HG03460 (cell line): ENCODE data around the gene NRIP1.
"Not testable (repeated sequence)": the region's sequence is repeated elsewhere in the genome, so short reads cannot be mapped to it uniquely, and the experiment has no call there.

Experiments
- ATAC-seq: cut with Tn5 transposase; IDR thresholded peaks from one replicate; pipeline ENCODE4 v1.9.1; 2021; ENCODE audit not compliant: unreplicated experiment

The NRIP1 gene

GRCh38 chr21:14981246-14981645 lies 83.6 kb downstream of the NRIP1 start:
- no peak for ATAC-seq

- ATAC-seq, result no peak
Measured at GRCh38 chr21:14979264-14979663, 85.5 kb downstream of the NRIP1 start.

- no peak for ATAC-seq
Measured at GRCh38 chr21:14977814-14978213, 87.0 kb downstream of the NRIP1 start.

- no peak for ATAC-seq
Measured at GRCh38 chr21:14975136-14975919, 89.5 kb downstream of the NRIP1 start.

GRCh38 chr21:14972678-14973077 lies 92.1 kb downstream of the NRIP1 start:
- no peak for ATAC-seq

- ATAC-seq, result no peak
Measured at GRCh38 chr21:14968821-14969220, 96.0 kb downstream of the NRIP1 start.

GRCh38 chr21:14968029-14968428 lies 96.8 kb downstream of the NRIP1 start:
- no peak for ATAC-seq

GRCh38 chr21:14964621-14965020 lies 100.2 kb downstream of the NRIP1 start:
- ATAC-seq, result no peak

- ATAC-seq, result no peak
Measured at GRCh38 chr21:14962217-14962616, 102.6 kb downstream of the NRIP1 start.

- ATAC-seq, result no peak
Measured at GRCh38 chr21:14961502-14961901, 103.3 kb downstream of the NRIP1 start.

- no peak for ATAC-seq
Measured at GRCh38 chr21:14959343-14959742, 105.5 kb downstream of the NRIP1 start.

- ATAC-seq, result no peak
Measured at GRCh38 chr21:14957836-14958235, 107.0 kb downstream of the NRIP1 start.

GRCh38 chr21:14956807-14957206 lies 108.0 kb downstream of the NRIP1 start:
- no peak for ATAC-seq

GRCh38 chr21:14955936-14956520 lies 108.8 kb downstream of the NRIP1 start:
- no peak for ATAC-seq

GRCh38 chr21:14952916-14953315 lies 111.9 kb downstream of the NRIP1 start:
- ATAC-seq, result no peak

GRCh38 chr21:14949603-14950002 lies 115.2 kb downstream of the NRIP1 start:
- ATAC-seq, result no peak

- no peak for ATAC-seq
Measured at GRCh38 chr21:14947613-14948160, 117.1 kb downstream of the NRIP1 start.

- ATAC-seq, result no peak
Measured at GRCh38 chr21:14945176-14945575, 119.6 kb downstream of the NRIP1 start.

- ATAC-seq, result no peak
Measured at GRCh38 chr21:14943616-14944015, 121.2 kb downstream of the NRIP1 start.

GRCh38 chr21:14942801-14943490 lies 121.9 kb downstream of the NRIP1 start:
- ATAC-seq, result no peak

- ATAC-seq, result not testable (repeated sequence)
Measured at GRCh38 chr21:14927324-14927723, 137.5 kb downstream of the NRIP1 start.

- no peak for ATAC-seq
Measured at GRCh38 chr21:14926186-14926585, 138.6 kb downstream of the NRIP1 start.
